GM13977 (cell line): ENCODE measurements around the gene NPHP1.
"Not testable (repeated sequence)": the region's sequence is repeated elsewhere in the genome, so short reads cannot be mapped to it uniquely, and the experiment has no call there.

ENCODE experiments used
- DNase-seq: peaks from one replicate; pipeline ENCODE4 v3.0.0; 2012; ENCODE audit warnings: low spot score
- CTCF ChIP-seq: IDR thresholded peaks from 2 replicates; pipeline ENCODE4 v1.5.1; 2012; ENCODE audit warnings: mild to moderate bottlenecking, control low read depth; ENCODE audit not compliant: insufficient read depth; ENCODE audit errors: extremely low read depth, missing control alignments
- in situ Hi-C: fragments of 300-500 bp; cut with MboI; formaldehyde crosslinking; loops from one replicate; pipeline ENCODE4 v1.12.0; 2022; ENCODE audit warnings: low sequenced_read_pairs, low pct_unique_long_range_greater_than_20kb, mixed read lengths, inconsistent platforms; ENCODE audit not compliant: unreplicated experiment

The NPHP1 gene

GRCh38 chr2:110120171-110121051 lies 84.4 kb downstream of the NPHP1 start:
- in situ Hi-C loops = no loop called here
- no peak for DNase-seq
- TF ChIP-seq CTCF = no peak

- peak; percentile 17 for TF ChIP-seq CTCF
- DNase-seq = no peak
- in situ Hi-C loops = no loop called here
These were observed 88.6 kb downstream of the NPHP1 start for GRCh38 chr2:110116033-110116710.

- in situ Hi-C loops = no loop called here
- TF ChIP-seq CTCF = no peak
- DNase-seq = no peak
These were observed 89.4 kb downstream of the NPHP1 start, which contains the start of gene MALL for GRCh38 chr2:110115291-110116032. MALL (minus strand) TSS chr2:110115822; CDS start chr2:110115792, 30 bp downstream.

- in situ Hi-C loops = no loop called here
- no peak for TF ChIP-seq CTCF
- no peak for DNase-seq
These were observed 90.0 kb downstream of the NPHP1 start for GRCh38 chr2:110114831-110115255.

- TF ChIP-seq CTCF = no peak
- in situ Hi-C loops = no loop called here
- no peak for DNase-seq
These were observed 90.7 kb downstream of the NPHP1 start for GRCh38 chr2:110113961-110114591.

- in situ Hi-C loops, DNase-seq: not testable (repeated sequence)
These were observed 96.5 kb downstream of the NPHP1 start for GRCh38 chr2:110108291-110108690.
